Stomach (tissue), 4 donors: ENCODE results near the gene RABGAP1L.

Source experiments
- EP300 ChIP-seq: sonication (generic); formaldehyde crosslinking; IDR thresholded peaks from one replicate; pipeline ENCODE4 v1.6.1; 2017; ENCODE audit warnings: antibody characterized with exemption
- POLR2A ChIP-seq, 4 donors: fragments of 450-650 bp; IDR thresholded peaks; one replicate each; pipeline ENCODE4 v1.6.1; 2016; ENCODE audit warnings: antibody characterized with exemption in 4 of 4, control low read depth in 2 of 4, mild to moderate bottlenecking in 1 of 4, moderate library complexity in 1 of 4
- POLR2AphosphoS5 ChIP-seq, 3 donors: sonication (generic); formaldehyde crosslinking; IDR thresholded peaks; one replicate each; pipeline ENCODE4 v1.6.1; 2016; ENCODE audit warnings: antibody characterized with exemption in 3 of 3
- TF ChIP-seq, protein P1 (sequence below), 7 experiments: fragments of 450-650 bp in 4 of 7; fragments of 200-600 bp in 3 of 7; sonication (generic) in 3 of 7; IDR thresholded peaks; one replicate each; pipeline ENCODE4 v1.5.1; 2016 to 2019; ENCODE audit warnings: antibody characterized with exemption in 7 of 7, control low read depth in 2 of 7, mild to moderate bottlenecking in 1 of 7

DNA sequence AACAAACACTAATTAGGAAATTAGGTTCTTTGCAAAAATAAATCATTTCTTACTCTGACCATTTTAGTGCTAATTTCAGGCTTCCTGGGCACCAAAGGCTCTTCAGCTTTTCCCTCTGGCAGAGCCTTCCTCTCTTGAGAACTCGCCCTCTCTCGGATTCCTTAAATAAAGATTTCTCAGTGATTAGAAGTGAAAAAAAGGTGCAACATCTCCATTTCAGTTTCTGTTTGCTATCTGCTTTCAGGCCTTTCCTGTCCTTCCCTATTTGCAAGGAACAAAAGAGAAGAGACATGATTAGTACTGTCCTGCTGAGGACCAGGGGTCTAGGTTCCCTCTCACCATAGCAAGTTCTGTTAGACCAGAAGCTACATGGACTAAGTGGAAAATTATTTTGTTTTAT lies 812.6 kb downstream of the RABGAP1L start:
- TF ChIP-seq, protein P1, sequence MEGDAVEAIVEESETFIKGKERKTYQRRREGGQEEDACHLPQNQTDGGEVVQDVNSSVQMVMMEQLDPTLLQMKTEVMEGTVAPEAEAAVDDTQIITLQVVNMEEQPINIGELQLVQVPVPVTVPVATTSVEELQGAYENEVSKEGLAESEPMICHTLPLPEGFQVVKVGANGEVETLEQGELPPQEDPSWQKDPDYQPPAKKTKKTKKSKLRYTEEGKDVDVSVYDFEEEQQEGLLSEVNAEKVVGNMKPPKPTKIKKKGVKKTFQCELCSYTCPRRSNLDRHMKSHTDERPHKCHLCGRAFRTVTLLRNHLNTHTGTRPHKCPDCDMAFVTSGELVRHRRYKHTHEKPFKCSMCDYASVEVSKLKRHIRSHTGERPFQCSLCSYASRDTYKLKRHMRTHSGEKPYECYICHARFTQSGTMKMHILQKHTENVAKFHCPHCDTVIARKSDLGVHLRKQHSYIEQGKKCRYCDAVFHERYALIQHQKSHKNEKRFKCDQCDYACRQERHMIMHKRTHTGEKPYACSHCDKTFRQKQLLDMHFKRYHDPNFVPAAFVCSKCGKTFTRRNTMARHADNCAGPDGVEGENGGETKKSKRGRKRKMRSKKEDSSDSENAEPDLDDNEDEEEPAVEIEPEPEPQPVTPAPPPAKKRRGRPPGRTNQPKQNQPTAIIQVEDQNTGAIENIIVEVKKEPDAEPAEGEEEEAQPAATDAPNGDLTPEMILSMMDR (IDR thresholded peaks at IDR 0.05): no peak
- TF ChIP-seq EP300 (no peak), POLR2A (IDR thresholded peaks at IDR 0.05) (no peak), POLR2AphosphoS5 (IDR thresholded peaks at IDR 0.05) (no peak)
